Measurements from ENCODE around the gene TMEM245.

TMEM245 gene

GRCh38 chr9:108980893-108981292, 138.9 kb downstream of the TMEM245 start:
- Histone ChIP-seq H3K27ac (ENCODE audit: low read depth, low read length) (no peak overlapping the region), H3F3A (ENCODE audit: control insufficient read depth, insufficient read depth) (no peaks in the 10 kb centered on the region), H3K4me2 (ENCODE audit: low read length) (no peak overlapping the region), H3K9me2 (replicated peaks; ENCODE audit: control insufficient read depth, low read length) (no peaks in the 10 kb centered on the region), H3K27me3 (ENCODE audit: control insufficient read depth, low read length) (no peaks in the 10 kb centered on the region), H3K36me3 (ENCODE audit: control insufficient read depth, low read length) (peaks cover 24% of the 10 kb centered on the region), H3K79me2 (ENCODE audit: control insufficient read depth, low read length) (no peaks in the 10 kb centered on the region), H4K20me1 (ENCODE audit: control insufficient read depth, insufficient read depth, low read depth, low read length) (no peaks in the 10 kb centered on the region), H3K4me3 (ENCODE audit: low read length) (no peak overlapping the region), H3K4me1 (ENCODE audit: control insufficient read depth, low read length) (no peaks in the 10 kb centered on the region), H3K9me3 (ENCODE audit: control insufficient read depth, insufficient read depth, low read length) (no peaks in the 10 kb centered on the region)
- no peak for TF ChIP-seq EZH2phosphoT487 (IDR thresholded peaks at IDR 0.05; ENCODE audit: borderline replicate concordance, low read length)
- no peak for TF ChIP-seq CTCF (IDR thresholded peaks at IDR 0.05; ENCODE audit: low read depth, low read length, poor library complexity, severe bottlenecking)

GRCh38 chr9:108978205-108978604, 141.5 kb downstream of the TMEM245 start:
- TF ChIP-seq EZH2phosphoT487 (IDR thresholded peaks at IDR 0.05; ENCODE audit: borderline replicate concordance, low read length) (no peak), CTCF (IDR thresholded peaks at IDR 0.05; ENCODE audit: low read depth, low read length, poor library complexity, severe bottlenecking) (no peak)
- no peaks in the 10 kb centered on the region for H4K20me1 ChIP-seq (ENCODE audit: control insufficient read depth, insufficient read depth, low read depth, low read length)
- no peaks in the 10 kb centered on the region for H3K27me3 ChIP-seq (ENCODE audit: control insufficient read depth, low read length)
- no peaks in the 10 kb centered on the region for H3K79me2 ChIP-seq (ENCODE audit: control insufficient read depth, low read length)
- H3K4me1 ChIP-seq (ENCODE audit: control insufficient read depth, low read length), result no peaks in the 10 kb centered on the region
- H3K36me3 ChIP-seq (ENCODE audit: control insufficient read depth, low read length), result peaks cover 29% of the 10 kb centered on the region
- no peak overlapping the region for H3K4me3 ChIP-seq (ENCODE audit: low read length)
- no peaks in the 10 kb centered on the region for H3F3A ChIP-seq (ENCODE audit: control insufficient read depth, insufficient read depth)
- H3K27ac ChIP-seq (ENCODE audit: low read depth, low read length), result no peak overlapping the region
- no peaks in the 10 kb centered on the region for H3K9me2 ChIP-seq (replicated peaks; ENCODE audit: control insufficient read depth, low read length)
- no peaks in the 10 kb centered on the region for H3K9me3 ChIP-seq (ENCODE audit: control insufficient read depth, insufficient read depth, low read length)
- H3K4me2 ChIP-seq (ENCODE audit: low read length), result no peak overlapping the region

- H3K4me2 ChIP-seq (ENCODE audit: low read length), result no peak overlapping the region
- peaks cover 33% of the 10 kb centered on the region for H3K36me3 ChIP-seq (ENCODE audit: control insufficient read depth, low read length)
- TF ChIP-seq CTCF (IDR thresholded peaks at IDR 0.05; ENCODE audit: low read depth, low read length, poor library complexity, severe bottlenecking) (no peak), EZH2phosphoT487 (IDR thresholded peaks at IDR 0.05; ENCODE audit: borderline replicate concordance, low read length) (no peak)
- no peaks in the 10 kb centered on the region for H3K9me2 ChIP-seq (replicated peaks; ENCODE audit: control insufficient read depth, low read length)
- no peaks in the 10 kb centered on the region for H3F3A ChIP-seq (ENCODE audit: control insufficient read depth, insufficient read depth)
- no peaks in the 10 kb centered on the region for H3K27me3 ChIP-seq (ENCODE audit: control insufficient read depth, low read length)
- no peaks in the 10 kb centered on the region for H3K4me1 ChIP-seq (ENCODE audit: control insufficient read depth, low read length)
- no peak overlapping the region for H3K4me3 ChIP-seq (ENCODE audit: low read length)
- H3K27ac ChIP-seq (ENCODE audit: low read depth, low read length), result no peak overlapping the region
- no peaks in the 10 kb centered on the region for H4K20me1 ChIP-seq (ENCODE audit: control insufficient read depth, insufficient read depth, low read depth, low read length)
- no peaks in the 10 kb centered on the region for H3K9me3 ChIP-seq (ENCODE audit: control insufficient read depth, insufficient read depth, low read length)
- H3K79me2 ChIP-seq (ENCODE audit: control insufficient read depth, low read length), result no peaks in the 10 kb centered on the region
Measured at GRCh38 chr9:108973895-108974294, 145.9 kb downstream of the TMEM245 start.

Measured in DOHH2 (cell line).